Activated CD4-positive, alpha-beta T cell treated with anti-CD3 and anti-CD28 coated beads, Interleukin-2, amount 50 U/mL, for 16 hours (primary cell): Measurements from ENCODE around the gene ALPP.
"Not testable (repeated sequence)": the region's sequence is repeated elsewhere in the genome, so short reads cannot be mapped to it uniquely, and the experiment has no call there.

Experiments
- DNase-seq: peaks from one replicate; pipeline ENCODE4 v3.0.0-alpha.2; 2020

Gene ALPP

GRCh38 chr2:232382331-232383225 is 4.0 kb downstream of the ALPP start:
- no peak for DNase-seq

- no peak for DNase-seq
These were observed 5.9 kb downstream of the ALPP start for GRCh38 chr2:232384466-232384865.

- not testable (repeated sequence) for DNase-seq
These were observed 6.5 kb downstream of the ALPP start for GRCh38 chr2:232385058-232385457.

GRCh38 chr2:232385660-232386489 is 7.3 kb downstream of the ALPP start:
- DNase-seq = no peak

GRCh38 chr2:232386490-232386739 is 7.9 kb downstream of the ALPP start:
- no peak for DNase-seq

- DNase-seq = no peak
These were observed 8.3 kb downstream of the ALPP start for GRCh38 chr2:232386740-232387450.

- DNase-seq = no peak
These were observed 9.1 kb downstream of the ALPP start for GRCh38 chr2:232387451-232388171.

- DNase-seq = no peak
These were observed 9.9 kb downstream of the ALPP start for GRCh38 chr2:232388324-232388891.

GRCh38 chr2:232389327-232389726 is 10.8 kb downstream of the ALPP start:
- no peak for DNase-seq

- DNase-seq = no peak
These were observed 12.1 kb downstream of the ALPP start for GRCh38 chr2:232390661-232391060.

- DNase-seq = no peak
These were observed 15.0 kb downstream of the ALPP start for GRCh38 chr2:232393556-232393955.

GRCh38 chr2:232394431-232394830 is 15.9 kb downstream of the ALPP start:
- DNase-seq = not testable (repeated sequence)

- DNase-seq = no peak
These were observed 17.0 kb downstream of the ALPP start for GRCh38 chr2:232395586-232395985.

GRCh38 chr2:232396683-232397082 is 18.1 kb downstream of the ALPP start:
- no peak for DNase-seq

GRCh38 chr2:232398293-232399034 is 19.9 kb downstream of the ALPP start:
- DNase-seq = no peak

GRCh38 chr2:232400256-232401015 is 21.9 kb downstream of the ALPP start:
- no peak for DNase-seq

- no peak for DNase-seq
These were observed 24.0 kb downstream of the ALPP start for GRCh38 chr2:232402518-232402917.

- DNase-seq = no peak
These were observed 27.5 kb downstream of the ALPP start for GRCh38 chr2:232405943-232406510.

- DNase-seq = no peak
These were observed 28.2 kb downstream of the ALPP start, which contains the start of gene ALPG for GRCh38 chr2:232406556-232407310. TSS of gene ALPG (plus strand) at chr2:232406844. CDS start at chr2:232406895, 51 bp downstream.
